GM19240 (cell line): ENCODE results near the gene CCL4.

Experiments used
- DNase-seq: peaks from one replicate; pipeline ENCODE4 v3.0.0; 2011; ENCODE audit warnings: low spot score; ENCODE audit not compliant: insufficient read length

CCL4 gene

DNA sequence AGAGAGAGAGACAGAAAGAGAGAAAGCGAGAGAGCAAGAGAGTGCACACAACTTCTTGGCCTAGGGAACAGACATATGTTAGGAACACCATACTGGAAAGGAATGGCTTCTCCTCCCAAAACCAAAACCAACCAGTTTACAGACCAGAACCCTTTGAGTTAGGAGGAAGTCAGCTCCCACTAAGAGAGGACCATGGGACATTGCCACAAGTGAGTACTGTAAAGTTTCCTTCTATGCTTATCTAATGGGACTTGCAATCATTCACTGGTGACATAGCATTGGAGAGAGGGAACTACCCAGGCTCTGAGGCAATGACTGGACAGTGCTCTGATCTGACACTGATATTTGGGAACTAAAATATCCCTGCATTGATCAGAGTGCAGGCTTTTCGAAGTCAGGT lies 40.4 kb downstream of the CCL4 start:
- no peak for DNase-seq

GRCh38 chr17:36144981-36145729 lies 41.5 kb downstream of the CCL4 start:
- DNase-seq = no peak

GRCh38 chr17:36147601-36148000 lies 44.0 kb downstream of the CCL4 start:
- no peak for DNase-seq

- DNase-seq = peak; percentile 97
These were observed 45.1 kb downstream of the CCL4 start for GRCh38 chr17:36148559-36149295.

DNA sequence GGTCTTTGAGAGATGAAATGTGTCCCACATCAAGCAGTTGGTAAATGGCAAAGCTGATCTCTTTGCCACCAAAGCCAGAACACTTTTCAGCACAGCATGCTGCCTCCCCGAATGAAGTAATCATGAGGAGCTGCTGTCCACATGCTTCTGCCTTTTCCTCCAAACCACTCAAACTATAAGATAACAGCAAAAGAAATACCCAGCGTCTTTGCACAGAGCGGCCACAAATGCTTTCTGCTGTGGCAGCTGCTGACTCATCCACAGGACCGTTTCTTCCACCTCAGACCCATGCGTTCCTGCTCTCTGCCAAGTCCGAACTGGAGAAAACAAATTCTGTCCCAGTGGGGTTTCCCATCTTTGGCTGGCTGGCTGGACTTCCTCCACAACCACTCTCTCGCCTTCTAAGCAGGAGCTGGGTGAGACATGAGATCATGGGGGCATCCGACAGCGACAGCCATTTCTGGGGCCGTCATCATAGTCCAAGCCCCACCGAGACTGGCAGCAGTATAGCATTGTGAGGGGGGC lies 45.7 kb downstream of the CCL4 start:
- DNase-seq = no peak

GRCh38 chr17:36151891-36152638 lies 48.4 kb downstream of the CCL4 start:
- no peak for DNase-seq

GRCh38 chr17:36152639-36153120 lies 49.1 kb downstream of the CCL4 start:
- no peak for DNase-seq

DNA sequence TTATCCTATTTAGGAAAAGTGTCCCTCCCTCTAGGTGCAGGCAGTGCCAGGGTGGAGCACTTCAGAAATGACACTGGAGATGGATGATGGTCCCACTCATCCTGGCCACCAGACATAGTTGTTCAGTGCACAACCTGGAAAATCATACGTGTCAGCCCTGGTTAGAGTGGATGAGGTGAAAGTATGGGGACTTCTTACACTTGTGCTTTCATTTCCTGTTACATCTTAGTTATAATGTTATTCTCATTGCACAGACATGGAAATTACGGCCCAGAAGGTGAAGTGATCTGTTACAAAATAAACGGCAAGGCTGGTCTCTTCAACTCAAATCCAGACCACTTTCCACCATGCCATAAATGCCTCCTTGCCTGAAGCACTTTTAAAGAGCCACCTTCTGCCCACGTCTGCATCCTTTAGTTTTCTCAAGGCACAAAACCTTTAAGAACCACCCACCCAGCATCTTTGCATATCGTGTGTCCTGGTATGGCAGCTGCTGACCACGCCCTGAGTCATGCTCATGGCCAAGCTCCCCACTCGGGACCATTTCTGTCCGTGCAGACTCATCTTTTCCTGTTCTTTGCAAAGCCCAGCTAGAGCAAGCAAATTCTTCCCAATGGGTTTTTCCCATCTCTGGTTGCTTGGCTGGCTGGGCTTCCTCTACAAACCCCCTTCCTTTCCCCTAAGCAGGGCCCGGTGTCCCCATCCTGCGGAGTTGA lies 50.4 kb downstream of the CCL4 start:
- no peak for DNase-seq
